Measurements from ENCODE around the gene FXR2. TPM values are rescaled to one million over a fixed set of nuclear protein-coding genes. Genes with fewer than 3 reads are reported as not detected.

FXR2 gene
- total and polyA plus RNA-seq, 2 experiments from 2014 or later: 10.9 to 24.4 TPM

DNA sequence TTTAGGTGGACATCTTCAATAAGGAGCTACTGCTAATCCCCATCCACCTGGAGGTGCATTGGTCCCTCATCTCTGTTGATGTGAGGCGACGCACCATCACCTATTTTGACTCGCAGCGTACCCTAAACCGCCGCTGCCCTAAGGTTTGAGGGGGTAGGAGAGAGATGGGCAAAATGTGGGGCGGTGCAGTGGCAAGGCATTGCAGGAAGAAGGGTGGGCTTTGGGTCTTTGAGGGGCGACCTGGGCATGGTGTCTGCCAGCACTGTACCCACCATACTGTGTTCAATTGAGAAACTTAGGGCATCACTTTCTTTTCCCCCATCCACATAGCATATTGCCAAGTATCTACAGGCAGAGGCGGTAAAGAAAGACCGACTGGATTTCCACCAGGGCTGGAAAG is 44.3 kb downstream of the FXR2 start:
- no peak for ATAC-seq
- H4K20me1 ChIP-seq (replicated peaks; ENCODE audit: insufficient read depth): peaks cover 20% of the 10 kb centered on the region
- H3K4me2 ChIP-seq: no peak overlapping the region
- DNase-seq (ENCODE audit: low spot score): no peak
- peaks cover 48% of the 10 kb centered on the region for H3K79me2 ChIP-seq (replicated peaks; ENCODE audit: insufficient read depth)
- H3F3A ChIP-seq (replicated peaks; ENCODE audit: low read depth): peaks cover 38% of the 10 kb centered on the region
- peaks cover 20% of the 10 kb centered on the region for H3K4me1 ChIP-seq (ENCODE audit: insufficient read depth)
- Mint-ChIP-seq H3K27ac (no peak overlapping the region), H3K4me1 (peaks cover 27% of the 10 kb centered on the region), H3K36me3 (ENCODE audit: low read depth) (peaks cover 88% of the 10 kb centered on the region), H3K4me3 (peak overlapping the region; percentile 62; the same call in 1 of the 3 replicates), H3K27me3 (ENCODE audit: insufficient read depth, low read depth, poor library complexity) (peaks cover 17% of the 10 kb centered on the region), H3K9me3 (peaks cover 11% of the 10 kb centered on the region; the same call in 2 of the 3 replicates)
- no peak for TF ChIP-seq STAT1 (IDR thresholded peaks at IDR 0.05; ENCODE audit: unreplicated experiment)
- TF ChIP-seq, protein P1, sequence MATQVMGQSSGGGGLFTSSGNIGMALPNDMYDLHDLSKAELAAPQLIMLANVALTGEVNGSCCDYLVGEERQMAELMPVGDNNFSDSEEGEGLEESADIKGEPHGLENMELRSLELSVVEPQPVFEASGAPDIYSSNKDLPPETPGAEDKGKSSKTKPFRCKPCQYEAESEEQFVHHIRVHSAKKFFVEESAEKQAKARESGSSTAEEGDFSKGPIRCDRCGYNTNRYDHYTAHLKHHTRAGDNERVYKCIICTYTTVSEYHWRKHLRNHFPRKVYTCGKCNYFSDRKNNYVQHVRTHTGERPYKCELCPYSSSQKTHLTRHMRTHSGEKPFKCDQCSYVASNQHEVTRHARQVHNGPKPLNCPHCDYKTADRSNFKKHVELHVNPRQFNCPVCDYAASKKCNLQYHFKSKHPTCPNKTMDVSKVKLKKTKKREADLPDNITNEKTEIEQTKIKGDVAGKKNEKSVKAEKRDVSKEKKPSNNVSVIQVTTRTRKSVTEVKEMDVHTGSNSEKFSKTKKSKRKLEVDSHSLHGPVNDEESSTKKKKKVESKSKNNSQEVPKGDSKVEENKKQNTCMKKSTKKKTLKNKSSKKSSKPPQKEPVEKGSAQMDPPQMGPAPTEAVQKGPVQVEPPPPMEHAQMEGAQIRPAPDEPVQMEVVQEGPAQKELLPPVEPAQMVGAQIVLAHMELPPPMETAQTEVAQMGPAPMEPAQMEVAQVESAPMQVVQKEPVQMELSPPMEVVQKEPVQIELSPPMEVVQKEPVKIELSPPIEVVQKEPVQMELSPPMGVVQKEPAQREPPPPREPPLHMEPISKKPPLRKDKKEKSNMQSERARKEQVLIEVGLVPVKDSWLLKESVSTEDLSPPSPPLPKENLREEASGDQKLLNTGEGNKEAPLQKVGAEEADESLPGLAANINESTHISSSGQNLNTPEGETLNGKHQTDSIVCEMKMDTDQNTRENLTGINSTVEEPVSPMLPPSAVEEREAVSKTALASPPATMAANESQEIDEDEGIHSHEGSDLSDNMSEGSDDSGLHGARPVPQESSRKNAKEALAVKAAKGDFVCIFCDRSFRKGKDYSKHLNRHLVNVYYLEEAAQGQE (IDR thresholded peaks at IDR 0.05; ENCODE audit: unreplicated experiment): no peak
- no peak for TF ChIP-seq EZH2 (IDR thresholded peaks at IDR 0.05; ENCODE audit: low read depth, unreplicated experiment)
- no peak for TF ChIP-seq EZH2phosphoT487 (IDR thresholded peaks at IDR 0.05; ENCODE audit: unreplicated experiment)
- H3K27ac ChIP-seq (ENCODE audit: low read depth): 0 out of 2 replicates have a peak overlapping the region, but pooled peaks have one; percentile 6
- H3K4me3 ChIP-seq: no peak overlapping the region
- no peak overlapping the region for H2AFZ ChIP-seq
- H3K36me3 ChIP-seq (ENCODE audit: insufficient read depth): peaks cover 31% of the 10 kb centered on the region
- H3K9me2 ChIP-seq (ENCODE audit: insufficient read depth): no peaks in the 10 kb centered on the region
- H3K27me3 ChIP-seq (ENCODE audit: insufficient read depth): no peaks in the 10 kb centered on the region

DNA sequence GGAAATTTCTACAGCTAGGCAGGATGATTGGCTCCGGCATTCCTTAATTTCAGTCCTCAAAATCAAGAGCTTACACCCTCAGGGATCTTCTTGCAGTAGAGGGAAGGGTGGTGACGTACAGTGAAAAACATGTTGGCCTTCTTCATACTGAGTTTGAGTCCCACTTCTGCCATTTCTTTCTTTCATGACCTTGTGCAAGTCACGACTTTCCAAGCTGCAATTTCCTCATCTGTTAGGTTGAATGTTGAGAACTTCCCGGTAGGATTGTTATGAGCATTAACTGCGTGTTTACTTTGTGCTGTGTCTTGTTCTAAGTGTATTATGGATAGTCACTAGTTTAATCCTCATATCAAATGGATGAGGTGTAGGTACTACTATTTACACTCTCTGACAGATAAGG is 45.1 kb downstream of the FXR2 start:
- H3K4me2 ChIP-seq: no peak overlapping the region
- H3K27me3 ChIP-seq (ENCODE audit: insufficient read depth): no peaks in the 10 kb centered on the region
- peaks cover 13% of the 10 kb centered on the region for H3K4me1 ChIP-seq (ENCODE audit: insufficient read depth)
- TF ChIP-seq EZH2 (IDR thresholded peaks at IDR 0.05; ENCODE audit: low read depth, unreplicated experiment): no peak
- no peak for TF ChIP-seq STAT1 (IDR thresholded peaks at IDR 0.05; ENCODE audit: unreplicated experiment)
- TF ChIP-seq, protein P2, sequence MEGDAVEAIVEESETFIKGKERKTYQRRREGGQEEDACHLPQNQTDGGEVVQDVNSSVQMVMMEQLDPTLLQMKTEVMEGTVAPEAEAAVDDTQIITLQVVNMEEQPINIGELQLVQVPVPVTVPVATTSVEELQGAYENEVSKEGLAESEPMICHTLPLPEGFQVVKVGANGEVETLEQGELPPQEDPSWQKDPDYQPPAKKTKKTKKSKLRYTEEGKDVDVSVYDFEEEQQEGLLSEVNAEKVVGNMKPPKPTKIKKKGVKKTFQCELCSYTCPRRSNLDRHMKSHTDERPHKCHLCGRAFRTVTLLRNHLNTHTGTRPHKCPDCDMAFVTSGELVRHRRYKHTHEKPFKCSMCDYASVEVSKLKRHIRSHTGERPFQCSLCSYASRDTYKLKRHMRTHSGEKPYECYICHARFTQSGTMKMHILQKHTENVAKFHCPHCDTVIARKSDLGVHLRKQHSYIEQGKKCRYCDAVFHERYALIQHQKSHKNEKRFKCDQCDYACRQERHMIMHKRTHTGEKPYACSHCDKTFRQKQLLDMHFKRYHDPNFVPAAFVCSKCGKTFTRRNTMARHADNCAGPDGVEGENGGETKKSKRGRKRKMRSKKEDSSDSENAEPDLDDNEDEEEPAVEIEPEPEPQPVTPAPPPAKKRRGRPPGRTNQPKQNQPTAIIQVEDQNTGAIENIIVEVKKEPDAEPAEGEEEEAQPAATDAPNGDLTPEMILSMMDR (conservative IDR thresholded peaks at IDR 0.05; ENCODE audit: low read depth in 2 of 2): no peak
- TF ChIP-seq EZH2phosphoT487 (IDR thresholded peaks at IDR 0.05; ENCODE audit: unreplicated experiment): no peak
- TF ChIP-seq NANOG (IDR thresholded peaks at IDR 0.05; ENCODE audit: borderline replicate concordance): no peak
- TF ChIP-seq, protein P3, sequence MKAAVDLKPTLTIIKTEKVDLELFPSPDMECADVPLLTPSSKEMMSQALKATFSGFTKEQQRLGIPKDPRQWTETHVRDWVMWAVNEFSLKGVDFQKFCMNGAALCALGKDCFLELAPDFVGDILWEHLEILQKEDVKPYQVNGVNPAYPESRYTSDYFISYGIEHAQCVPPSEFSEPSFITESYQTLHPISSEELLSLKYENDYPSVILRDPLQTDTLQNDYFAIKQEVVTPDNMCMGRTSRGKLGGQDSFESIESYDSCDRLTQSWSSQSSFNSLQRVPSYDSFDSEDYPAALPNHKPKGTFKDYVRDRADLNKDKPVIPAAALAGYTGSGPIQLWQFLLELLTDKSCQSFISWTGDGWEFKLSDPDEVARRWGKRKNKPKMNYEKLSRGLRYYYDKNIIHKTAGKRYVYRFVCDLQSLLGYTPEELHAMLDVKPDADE (IDR thresholded peaks at IDR 0.05): no peak
- H3K36me3 Mint-ChIP-seq (ENCODE audit: low read depth): peaks cover 88% of the 10 kb centered on the region
- H3K9me3 Mint-ChIP-seq: peaks cover 11% of the 10 kb centered on the region; the same call in 2 of the 3 replicates
- no peak overlapping the region for H2AFZ ChIP-seq
- DNase-seq (ENCODE audit: low spot score) (no peak), ATAC-seq (no peak)
- no peak overlapping the region for H3K4me3 ChIP-seq
- peaks cover 19% of the 10 kb centered on the region for H3K4me1 Mint-ChIP-seq
- H3F3A ChIP-seq (replicated peaks; ENCODE audit: low read depth): peaks cover 30% of the 10 kb centered on the region
- H3K79me2 ChIP-seq (replicated peaks; ENCODE audit: insufficient read depth): peaks cover 48% of the 10 kb centered on the region
- H3K4me3 Mint-ChIP-seq: no peak overlapping the region; the same call in 2 of the 3 replicates
- H4K20me1 ChIP-seq (replicated peaks; ENCODE audit: insufficient read depth): peaks cover 12% of the 10 kb centered on the region
- H3K9me2 ChIP-seq (ENCODE audit: insufficient read depth): no peaks in the 10 kb centered on the region
- peaks cover 26% of the 10 kb centered on the region for H3K36me3 ChIP-seq (ENCODE audit: insufficient read depth)
- H3K27me3 Mint-ChIP-seq (ENCODE audit: insufficient read depth, low read depth, poor library complexity): peaks cover 21% of the 10 kb centered on the region
- H3K27ac Mint-ChIP-seq: no peak overlapping the region
- no peak overlapping the region for H3K27ac ChIP-seq (ENCODE audit: low read depth)
